Prostate gland (tissue), 2 donors: ENCODE results near the gene JMJD1C.
"Not testable (repeated sequence)": the region's sequence is repeated elsewhere in the genome, so short reads cannot be mapped to it uniquely, and the experiment has no call there.

Experiments used
- CTCF ChIP-seq, 4 experiments: fragments of 200-600 bp in 2 of 4; fragments of 450-650 bp in 2 of 4; sonication (generic) in 2 of 4; IDR thresholded peaks; 1 replicate in 3 of 4; 2 replicates in 1 of 4; pipeline ENCODE4 v1.5.1; 2016 to 2019; ENCODE audit warnings: antibody characterized with exemption in 4 of 4, mild to moderate bottlenecking in 2 of 4, moderate library complexity in 2 of 4
- POLR2A ChIP-seq: fragments of 450-650 bp; IDR thresholded peaks from one replicate; pipeline ENCODE4 v1.6.1; 2016; ENCODE audit warnings: antibody characterized with exemption, mild to moderate bottlenecking
- POLR2AphosphoS5 ChIP-seq: sonication (generic); formaldehyde crosslinking; IDR thresholded peaks from one replicate; pipeline ENCODE4 v1.6.1; 2017; ENCODE audit warnings: antibody characterized with exemption

- not testable (repeated sequence) for TF ChIP-seq CTCF (IDR thresholded peaks at IDR 0.05); POLR2AphosphoS5; POLR2A
Measured at GRCh38 chr10:63377305-63377661, 88.5 kb downstream of the JMJD1C start.
